Gastrocnemius medialis (tissue), 4 donors: ENCODE results near the gene DCAF16. TPM values are rescaled to one million over a fixed set of nuclear protein-coding genes. Genes with fewer than 3 reads are reported as not detected.

Experiments
- ATAC-seq, 2 donors: fragments of 150-250 bp; one replicate each; pipeline ENCODE4 v1.9.1; 2016
- DNase-seq, 2 donors: peaks; one replicate each; pipeline ENCODE4 v3.0.0-alpha.2; 2019
- H3K27ac ChIP-seq, 4 donors: fragments of 200-600 bp; sonication (generic); 1 replicate in 1 of 4; 2 replicates in 3 of 4; pipeline ENCODE4 v1.5.1; 2016 to 2018; ENCODE audit warnings: mild to moderate bottlenecking in 2 of 4, moderate library complexity in 1 of 4
- H3K27me3 ChIP-seq, 3 donors: fragments of 200-600 bp; sonication (generic) in 2 of 3; 1 replicate in 1 of 3; 2 replicates in 2 of 3; pipeline versions ENCODE4 v1.5.1 to v1.6.0; 2016 to 2019; ENCODE audit warnings: mild to moderate bottlenecking in 1 of 3, moderate library complexity in 1 of 3
- H3K36me3 ChIP-seq, 2 donors: fragments of 200-600 bp; sonication (generic) in 1 of 2; one replicate each; pipeline ENCODE4 v1.5.1; 2017 to 2018
- H3K4me1 ChIP-seq, 2 donors: fragments of 200-600 bp; sonication (generic) in 1 of 2; one replicate each; pipeline ENCODE4 v1.5.1; 2016 to 2017; ENCODE audit warnings: mild to moderate bottlenecking in 2 of 2
- H3K4me3 ChIP-seq, 4 donors: fragments of 200-600 bp; sonication (generic) in 3 of 4; 1 replicate in 1 of 4; 2 replicates in 3 of 4; pipeline ENCODE4 v1.5.1; 2016 to 2019; ENCODE audit warnings: mild to moderate bottlenecking in 2 of 4
- H3K9me3 ChIP-seq, 3 donors: fragments of 200-600 bp; sonication (generic) in 2 of 3; 1 replicate in 1 of 3; 2 replicates in 2 of 3; pipeline ENCODE4 v1.5.1; 2016 to 2019
- POLR2A ChIP-seq, 2 donors: fragments of 450-650 bp; IDR thresholded peaks; one replicate each; pipeline ENCODE4 v1.6.1; 2017; ENCODE audit warnings: antibody characterized with exemption in 2 of 2, mild to moderate bottlenecking in 2 of 2, moderate library complexity in 2 of 2
- in situ Hi-C, 4 donors: fragments of 200-750 bp; cut with MboI; loops; one replicate each; pipeline versions ENCODE4 v1.15.0 to v1.8.0; 2017; ENCODE audit warnings: low sequenced_read_pairs in 4 of 4
- intact Hi-C: fragments of 100-400 bp; cut with DNase I; formaldehyde crosslinking; loops from one replicate; pipeline ENCODE4 v1.15.1; 2023; ENCODE audit warnings: low total_unique reads
- total RNA-seq, 4 donors: library from RNA; depleted of rRNA; stranded (reverse); fragments of >200 nt; gene quantifications; one replicate each; pipeline versions ENCODE4 v1.1.0 to v1.2.3, GENCODE V29; 2016
- TF ChIP-seq, protein P1 (sequence below), 5 experiments: fragments of 450-650 bp in 3 of 5; fragments of 200-600 bp in 2 of 5; sonication (generic) in 2 of 5; IDR thresholded peaks in 4 of 5; conservative IDR thresholded peaks in 1 of 5; 1 replicate in 4 of 5; 2 replicates in 1 of 5; pipeline ENCODE4 v1.5.1; 2016 to 2019; ENCODE audit warnings: antibody characterized with exemption in 5 of 5, mild to moderate bottlenecking in 3 of 5, moderate library complexity in 3 of 5

DCAF16 gene
- total RNA-seq, 4 donors from 2014 or later = 5.8 to 12.3 (median 8.2) TPM

DNA sequence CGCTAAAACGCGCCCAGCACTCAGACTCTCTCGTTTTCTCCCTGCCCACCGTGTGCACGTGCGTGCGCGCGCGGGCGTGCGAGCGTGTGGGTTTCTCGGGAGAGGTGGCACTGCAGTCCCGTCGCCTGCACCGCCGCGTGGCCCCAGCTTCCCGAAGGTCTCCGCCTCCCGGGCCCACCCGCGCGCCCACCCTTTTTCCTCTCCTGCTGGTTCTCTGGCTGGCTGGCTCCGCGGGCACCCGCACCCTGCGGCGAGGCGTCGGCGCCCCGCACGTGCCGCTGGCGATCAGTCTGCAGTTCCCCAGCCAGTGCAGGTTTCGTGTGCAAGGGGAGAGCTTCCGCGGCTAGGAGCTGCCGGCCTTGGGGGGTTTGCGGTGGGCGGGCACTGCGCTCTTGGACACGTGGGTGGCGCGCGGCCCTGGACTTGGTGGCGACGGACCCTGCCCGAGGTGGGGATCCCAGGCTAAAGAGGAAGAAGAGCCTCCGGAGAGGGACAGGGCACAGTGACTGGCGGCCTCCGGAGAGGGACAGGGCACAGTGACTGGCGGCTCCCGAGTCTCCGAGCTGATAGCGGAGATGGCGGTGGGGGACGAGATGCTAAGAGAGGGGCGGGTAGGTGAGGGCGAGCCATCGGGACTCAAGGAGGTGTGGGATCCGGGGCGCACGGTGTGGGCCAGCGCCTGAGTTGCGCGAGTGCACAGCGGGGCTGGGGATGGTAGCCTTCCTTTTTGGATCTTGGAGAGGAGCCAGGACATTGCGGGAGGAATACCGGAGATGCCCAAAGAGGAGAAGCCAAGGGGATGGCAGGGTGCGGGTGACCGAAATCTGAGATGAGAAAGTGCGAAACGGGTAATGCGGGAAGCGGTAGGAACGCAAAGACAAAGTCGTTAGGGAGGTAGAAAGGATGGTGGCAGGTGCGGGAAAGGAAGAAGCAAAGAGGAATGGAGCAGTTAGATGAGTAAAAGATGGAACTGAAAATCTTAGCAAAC lies 29.0 kb downstream of the DCAF16 start, which contains the start of gene FAM184B:
Gene FAM184B, minus strand, starts transcription at position 322 of the 988 bp plus-strand sequence. CDS start 322 bp downstream, outside the sequence.
- Histone ChIP-seq H3K27ac (peak within 1 kb of the TSS; percentile 14 to 59 (median 46)), H3K9me3 (no peaks in the 10 kb centered on the region), H3K27me3 (peaks cover 0 to 12% (median 6%) of the 10 kb centered on the region in 3 donors), H3K4me3 (peak within 1 kb of the TSS; percentile 52 to 67 (median 62)), H3K36me3 (no peaks in the 10 kb centered on the region), H3K4me1 (peaks cover 12 to 26% of the 10 kb centered on the region in 2 donors)
- TF ChIP-seq, protein P1, sequence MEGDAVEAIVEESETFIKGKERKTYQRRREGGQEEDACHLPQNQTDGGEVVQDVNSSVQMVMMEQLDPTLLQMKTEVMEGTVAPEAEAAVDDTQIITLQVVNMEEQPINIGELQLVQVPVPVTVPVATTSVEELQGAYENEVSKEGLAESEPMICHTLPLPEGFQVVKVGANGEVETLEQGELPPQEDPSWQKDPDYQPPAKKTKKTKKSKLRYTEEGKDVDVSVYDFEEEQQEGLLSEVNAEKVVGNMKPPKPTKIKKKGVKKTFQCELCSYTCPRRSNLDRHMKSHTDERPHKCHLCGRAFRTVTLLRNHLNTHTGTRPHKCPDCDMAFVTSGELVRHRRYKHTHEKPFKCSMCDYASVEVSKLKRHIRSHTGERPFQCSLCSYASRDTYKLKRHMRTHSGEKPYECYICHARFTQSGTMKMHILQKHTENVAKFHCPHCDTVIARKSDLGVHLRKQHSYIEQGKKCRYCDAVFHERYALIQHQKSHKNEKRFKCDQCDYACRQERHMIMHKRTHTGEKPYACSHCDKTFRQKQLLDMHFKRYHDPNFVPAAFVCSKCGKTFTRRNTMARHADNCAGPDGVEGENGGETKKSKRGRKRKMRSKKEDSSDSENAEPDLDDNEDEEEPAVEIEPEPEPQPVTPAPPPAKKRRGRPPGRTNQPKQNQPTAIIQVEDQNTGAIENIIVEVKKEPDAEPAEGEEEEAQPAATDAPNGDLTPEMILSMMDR (IDR thresholded peaks at IDR 0.05 in 4 of 5, conservative IDR thresholded peaks at IDR 0.05 in 1 of 5) = no peak
- no peak for TF ChIP-seq POLR2A (IDR thresholded peaks at IDR 0.05)
- intact Hi-C loops (no loop called here), in situ Hi-C loops (no loop called here)
- DNase-seq = no peak
- ATAC-seq = peak; percentile 36 to 40

DNA sequence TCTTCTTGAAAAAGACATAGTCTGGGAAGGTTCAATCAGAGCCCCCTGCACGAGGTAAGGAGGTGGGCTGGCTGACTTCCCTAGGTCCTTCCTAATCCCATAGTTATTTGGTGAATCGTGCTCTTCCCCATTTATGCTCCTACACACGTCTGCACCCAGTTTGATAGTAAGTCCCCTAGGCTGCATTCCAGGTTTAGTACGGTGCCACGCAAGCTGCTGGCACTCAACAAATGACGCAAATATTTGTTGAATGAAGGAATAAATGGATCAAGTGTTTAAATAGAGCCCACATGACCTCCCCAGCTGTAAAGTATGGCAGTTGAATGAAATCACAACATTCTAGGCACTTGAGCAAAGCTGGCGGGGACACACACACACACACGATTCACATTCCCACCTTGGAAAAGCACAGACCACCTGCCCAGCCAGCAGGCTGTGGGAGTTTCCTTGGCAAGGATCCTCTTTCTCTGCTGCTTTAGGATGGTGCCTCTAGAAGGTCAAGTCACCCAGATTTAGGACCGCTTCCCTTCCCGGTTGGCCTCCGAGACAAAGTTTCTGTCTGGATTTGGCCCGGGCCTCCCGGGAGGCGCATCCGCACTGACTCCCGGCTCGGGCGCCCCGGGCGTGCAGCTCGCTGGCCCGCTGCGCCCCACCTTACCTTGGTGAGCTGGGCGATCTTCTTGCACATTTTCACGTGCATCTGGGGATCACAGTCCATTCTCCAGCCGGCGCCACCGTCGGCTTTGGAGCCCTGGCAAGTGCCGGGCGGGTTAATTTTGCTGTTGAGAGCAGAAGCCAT lies 29.9 kb downstream of the DCAF16 start:
- Histone ChIP-seq H3K9me3 (no peaks in the 10 kb centered on the region), H3K4me3 (peak overlapping the region; percentile 52 to 67 (median 62)), H3K27ac (peak overlapping the region in 3 of 4 donors; percentile 38 to 59 (median 51)), H3K36me3 (no peaks in the 10 kb centered on the region), H3K27me3 (peaks cover 0 to 12% (median 6%) of the 10 kb centered on the region in 3 donors), H3K4me1 (peaks cover 12 to 26% of the 10 kb centered on the region in 2 donors)
- TF ChIP-seq, protein P1 (IDR thresholded peaks at IDR 0.05 in 4 of 5, conservative IDR thresholded peaks at IDR 0.05 in 1 of 5) = no peak
- TF ChIP-seq POLR2A (IDR thresholded peaks at IDR 0.05) = no peak
- intact Hi-C loops = no loop called here
- in situ Hi-C loops = no loop called here
- DNase-seq (no peak), ATAC-seq (peak; percentile 28 to 40)

DNA sequence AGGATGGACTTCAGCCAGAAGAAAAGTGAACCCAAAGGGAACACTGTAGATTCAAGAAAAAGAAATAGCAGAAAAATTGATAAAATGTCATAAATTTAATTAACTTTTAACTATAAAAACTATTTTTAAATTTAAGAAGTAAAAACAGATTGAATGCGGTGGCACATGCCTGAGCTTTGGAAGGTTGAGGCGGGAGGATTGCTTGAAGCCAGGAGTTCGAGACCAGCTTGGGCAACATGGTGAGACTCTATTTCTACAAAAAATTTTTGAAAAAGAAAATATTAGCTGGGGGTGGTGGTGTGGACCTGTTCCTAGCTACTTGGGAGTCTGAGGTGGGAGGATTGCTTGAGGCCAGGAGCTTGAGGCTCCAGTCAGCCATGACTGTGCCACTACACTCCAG lies 32.1 kb downstream of the DCAF16 start:
- no peaks in the 10 kb centered on the region for H3K36me3 ChIP-seq
- H3K27me3 ChIP-seq = peaks cover 0 to 12% (median 6%) of the 10 kb centered on the region in 3 donors
- DNase-seq (no peak), ATAC-seq (no peak)
- TF ChIP-seq, protein P1 (IDR thresholded peaks at IDR 0.05 in 4 of 5, conservative IDR thresholded peaks at IDR 0.05 in 1 of 5) = no peak
- TF ChIP-seq POLR2A (IDR thresholded peaks at IDR 0.05) = no peak
- peaks cover 12 to 26% of the 10 kb centered on the region in 2 donors for H3K4me1 ChIP-seq
- H3K4me3 ChIP-seq = no peak overlapping the region
- H3K27ac ChIP-seq = no peak overlapping the region
- intact Hi-C loops (no loop called here), in situ Hi-C loops (no loop called here)
- H3K9me3 ChIP-seq = no peaks in the 10 kb centered on the region

DNA sequence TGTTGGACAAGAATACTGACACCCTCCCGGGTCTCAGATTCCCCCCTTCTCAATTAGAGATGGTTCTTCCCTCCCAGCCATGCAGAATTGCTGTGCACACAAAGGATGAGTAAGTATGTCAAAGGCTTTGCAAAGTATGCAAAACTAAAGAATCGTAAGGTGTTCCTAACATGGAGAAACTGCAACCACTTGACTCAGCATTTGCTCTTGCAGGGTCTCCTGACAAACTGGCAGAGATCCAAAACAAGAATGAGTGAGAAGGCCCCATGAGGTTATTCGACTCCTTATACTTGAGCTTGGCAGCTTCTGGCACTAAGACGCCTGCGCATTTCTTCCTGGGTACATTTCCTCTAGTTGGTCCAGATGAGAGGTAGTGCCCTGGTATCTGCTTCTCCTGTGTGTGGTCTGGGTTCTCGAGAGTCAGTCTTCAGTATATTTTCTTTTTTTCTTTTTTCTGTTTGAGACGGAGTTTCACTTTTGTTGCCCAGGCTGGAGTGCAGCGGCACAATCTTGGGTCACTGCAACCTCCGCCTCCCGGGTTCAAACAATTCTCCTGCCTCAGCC lies 37.3 kb downstream of the DCAF16 start:
- Histone ChIP-seq H3K4me3 (no peak overlapping the region), H3K27me3 (no peaks in the 10 kb centered on the region), H3K36me3 (no peaks in the 10 kb centered on the region), H3K9me3 (no peaks in the 10 kb centered on the region), H3K4me1 (peaks cover 4 to 18% of the 10 kb centered on the region in 2 donors), H3K27ac (peak overlapping the region in 1 of 4 donors; percentile 21)
- no peak for DNase-seq
- no peak for ATAC-seq
- in situ Hi-C loops = no loop called here
- TF ChIP-seq, protein P1 (IDR thresholded peaks at IDR 0.05 in 4 of 5, conservative IDR thresholded peaks at IDR 0.05 in 1 of 5) = no peak
- no peak for TF ChIP-seq POLR2A (IDR thresholded peaks at IDR 0.05)
- intact Hi-C loops = no loop called here
